Calu3 (cell line): ENCODE measurements around the gene CACNA2D2. TPM values are rescaled to one million over a fixed set of nuclear protein-coding genes. Genes with fewer than 3 reads are reported as not detected.

Experiments
- BruUV-seq: library from RNA; stranded (reverse); fragments of 400-500 nt; replicated peaks from 2 replicates; lab custom pipeline; 2021; lab: Mats Ljungman, UMichigan
- CTCF ChIA-PET: fragments of 300-600 bp; sonication (Branson Sonifier 250); formaldehyde crosslinking; loops from one replicate; lab custom pipeline; 2022; ENCODE audit warnings: antibody characterized with exemption; lab: Charles Lee
- DNase-seq: peaks from one replicate; pipeline ENCODE4 v3.0.0; 2022
- H3K27ac Mint-ChIP-seq: one replicate; pipeline ENCODE4 v1.8.0; 2022; ENCODE audit warnings: mixed read lengths; ENCODE audit not compliant: unreplicated experiment
- H3K27me3 Mint-ChIP-seq: one replicate; pipeline ENCODE4 v1.8.0; 2022; ENCODE audit warnings: mixed read lengths; ENCODE audit not compliant: unreplicated experiment
- H3K36me3 Mint-ChIP-seq: one replicate; pipeline ENCODE4 v1.8.0; 2022; ENCODE audit warnings: mild to moderate bottlenecking, moderate library complexity, mixed read lengths; ENCODE audit not compliant: insufficient read depth, unreplicated experiment
- H3K4me1 Mint-ChIP-seq: one replicate; pipeline ENCODE4 v1.8.0; 2022; ENCODE audit warnings: mild to moderate bottlenecking, low read depth, mixed read lengths; ENCODE audit not compliant: unreplicated experiment
- H3K4me3 Mint-ChIP-seq: one replicate; pipeline ENCODE4 v1.8.0; 2022; ENCODE audit warnings: mild to moderate bottlenecking, low read depth, moderate library complexity, mixed read lengths; ENCODE audit not compliant: unreplicated experiment
- H3K9me3 Mint-ChIP-seq: one replicate; pipeline ENCODE4 v1.8.0; 2022; ENCODE audit warnings: low read depth, mixed read lengths; ENCODE audit not compliant: unreplicated experiment
- CTCF ChIP-seq: fragments of 200-600 bp; IDR thresholded peaks from one replicate; pipeline ENCODE4 v1.8.0; 2022; ENCODE audit warnings: antibody characterized with exemption; ENCODE audit not compliant: unreplicated experiment
- intact Hi-C: fragments of 100-400 bp; cut with micrococcal nuclease; formaldehyde crosslinking; loops from one replicate; pipeline ENCODE4 v1.10.0; 2022; ENCODE audit not compliant: unreplicated experiment
- total RNA-seq: library from RNA; stranded (reverse); gene quantifications from 2 replicates; pipeline ENCODE4 v1.2.3, GENCODE V29; 2022

Gene CACNA2D2
- total RNA-seq, 1 experiment from 2014 or later = 0.12 TPM

GRCh38 chr3:50493623-50494022, 9.8 kb downstream of the CACNA2D2 start:
- intact Hi-C loops = no loop called here
- DNase-seq = no peak
- Mint-ChIP-seq H3K27ac (no peak overlapping the region), H3K36me3 (no peaks in the 10 kb centered on the region), H3K4me3 (no peak overlapping the region), H3K9me3 (no peaks in the 10 kb centered on the region), H3K4me1 (no peaks in the 10 kb centered on the region), H3K27me3 (peaks cover 100% of the 10 kb centered on the region)
- no TSS peak for BruUV-seq
- TF ChIP-seq CTCF = no peak
- CTCF ChIA-PET = interaction anchor here (0.6 kb wide), 1 partner anchor 31 kb away, joined by 4 read pairs; no protein-coding TSS in a partner anchor

GRCh38 chr3:50493086-50493485, 10.3 kb downstream of the CACNA2D2 start:
- Mint-ChIP-seq H3K4me1 (no peaks in the 10 kb centered on the region), H3K36me3 (no peaks in the 10 kb centered on the region), H3K27me3 (peaks cover 100% of the 10 kb centered on the region), H3K27ac (no peak overlapping the region), H3K9me3 (no peaks in the 10 kb centered on the region), H3K4me3 (no peak overlapping the region)
- DNase-seq = no peak
- intact Hi-C loops = no loop called here
- BruUV-seq = no TSS peak
- CTCF ChIA-PET = no interaction called here
- no peak for TF ChIP-seq CTCF

GRCh38 chr3:50491023-50491422, 12.4 kb downstream of the CACNA2D2 start:
- no TSS peak for BruUV-seq
- no peaks in the 10 kb centered on the region for H3K36me3 Mint-ChIP-seq
- intact Hi-C loops = no loop called here
- no peak overlapping the region for H3K27ac Mint-ChIP-seq
- H3K27me3 Mint-ChIP-seq = peaks cover 94% of the 10 kb centered on the region
- H3K4me3 Mint-ChIP-seq = no peak overlapping the region
- CTCF ChIA-PET = no interaction called here
- TF ChIP-seq CTCF = no peak
- H3K4me1 Mint-ChIP-seq = no peaks in the 10 kb centered on the region
- DNase-seq = no peak
- no peaks in the 10 kb centered on the region for H3K9me3 Mint-ChIP-seq

GRCh38 chr3:50490424-50490823, 13.0 kb downstream of the CACNA2D2 start:
- H3K4me1 Mint-ChIP-seq = no peaks in the 10 kb centered on the region
- CTCF ChIA-PET = no interaction called here
- no peaks in the 10 kb centered on the region for H3K9me3 Mint-ChIP-seq
- BruUV-seq = no TSS peak
- TF ChIP-seq CTCF = no peak
- H3K4me3 Mint-ChIP-seq = no peak overlapping the region
- intact Hi-C loops = no loop called here
- H3K27ac Mint-ChIP-seq = no peak overlapping the region
- H3K27me3 Mint-ChIP-seq = peaks cover 92% of the 10 kb centered on the region
- no peaks in the 10 kb centered on the region for H3K36me3 Mint-ChIP-seq
- DNase-seq = no peak
